Stimulated activated naive CD8-positive, alpha-beta T cell treated with anti-CD3 and anti-CD28 coated beads, Interleukin-15, Interleukin-2, amounts not matched to agents 100 ng/mL and 50 ng/mL, for 24 hours (primary cell): ENCODE results near the gene HOXD4.

Experiments
- H3K27ac Mint-ChIP-seq: one replicate; pipeline ENCODE4 v1.8.0; 2021; ENCODE audit warnings: mild to moderate bottlenecking, mixed read lengths
- H3K27me3 Mint-ChIP-seq: one replicate; pipeline ENCODE4 v1.8.0; 2021; ENCODE audit warnings: mixed read lengths
- H3K36me3 Mint-ChIP-seq: one replicate; pipeline ENCODE4 v1.8.0; 2021; ENCODE audit warnings: low read depth, mixed read lengths
- H3K4me1 Mint-ChIP-seq: one replicate; pipeline ENCODE4 v1.8.0; 2021; ENCODE audit warnings: low read depth, mixed read lengths
- H3K4me3 Mint-ChIP-seq: one replicate; pipeline ENCODE4 v1.8.0; 2021; ENCODE audit warnings: mild to moderate bottlenecking, mixed read lengths
- H3K9me3 Mint-ChIP-seq: one replicate; pipeline ENCODE4 v1.8.0; 2021; ENCODE audit warnings: mixed read lengths

Gene HOXD4

GRCh38 chr2:176172895-176173566 lies 21.7 kb downstream of the HOXD4 start:
- Mint-ChIP-seq H3K27me3 (peaks cover 81% of the 10 kb centered on the region), H3K27ac (no peak overlapping the region), H3K4me1 (peaks cover 14% of the 10 kb centered on the region)

GRCh38 chr2:176173567-176174381 lies 22.4 kb downstream of the HOXD4 start:
- H3K27me3 Mint-ChIP-seq, result peaks cover 88% of the 10 kb centered on the region
- no peaks in the 10 kb centered on the region for H3K9me3 Mint-ChIP-seq
- H3K4me3 Mint-ChIP-seq, result no peak overlapping the region
- H3K27ac Mint-ChIP-seq, result no peak overlapping the region
- peaks cover 14% of the 10 kb centered on the region for H3K4me1 Mint-ChIP-seq
- no peaks in the 10 kb centered on the region for H3K36me3 Mint-ChIP-seq

More at GRCh38 chr2:176172895-176173566, 21.7 kb downstream of the HOXD4 start:
- H3K4me3 Mint-ChIP-seq, result no peak overlapping the region
- H3K36me3 Mint-ChIP-seq, result no peaks in the 10 kb centered on the region
- H3K9me3 Mint-ChIP-seq, result no peaks in the 10 kb centered on the region

- Mint-ChIP-seq H3K4me1 (peaks cover 14% of the 10 kb centered on the region), H3K9me3 (no peaks in the 10 kb centered on the region), H3K27ac (no peak overlapping the region), H3K36me3 (no peaks in the 10 kb centered on the region), H3K27me3 (peaks cover 92% of the 10 kb centered on the region), H3K4me3 (no peak overlapping the region)
Observed at GRCh38 chr2:176174382-176174823, 23.1 kb downstream of the HOXD4 start.

- Mint-ChIP-seq H3K9me3 (no peaks in the 10 kb centered on the region), H3K27me3 (peaks cover 92% of the 10 kb centered on the region), H3K36me3 (no peaks in the 10 kb centered on the region), H3K27ac (no peak overlapping the region), H3K4me3 (no peak overlapping the region), H3K4me1 (peaks cover 14% of the 10 kb centered on the region)
Observed at GRCh38 chr2:176174824-176175708, 23.7 kb downstream of the HOXD4 start.

GRCh38 chr2:176175709-176176607 lies 24.6 kb downstream of the HOXD4 start:
- peaks cover 14% of the 10 kb centered on the region for H3K4me1 Mint-ChIP-seq
- H3K27ac Mint-ChIP-seq, result no peak overlapping the region
- H3K27me3 Mint-ChIP-seq, result peaks cover 92% of the 10 kb centered on the region

GRCh38 chr2:176177580-176178037 lies 26.3 kb downstream of the HOXD4 start:
- Mint-ChIP-seq H3K9me3 (no peaks in the 10 kb centered on the region), H3K27me3 (peaks cover 91% of the 10 kb centered on the region)

More at GRCh38 chr2:176175709-176176607, 24.6 kb downstream of the HOXD4 start:
- Mint-ChIP-seq H3K4me3 (no peak overlapping the region), H3K9me3 (no peaks in the 10 kb centered on the region), H3K36me3 (no peaks in the 10 kb centered on the region)

GRCh38 chr2:176178038-176178756 lies 26.8 kb downstream of the HOXD4 start:
- Mint-ChIP-seq H3K27ac (no peak overlapping the region), H3K9me3 (no peaks in the 10 kb centered on the region), H3K36me3 (no peaks in the 10 kb centered on the region), H3K4me3 (no peak overlapping the region), H3K27me3 (peaks cover 91% of the 10 kb centered on the region), H3K4me1 (peaks cover 14% of the 10 kb centered on the region)

More at GRCh38 chr2:176177580-176178037, 26.3 kb downstream of the HOXD4 start:
- H3K4me1 Mint-ChIP-seq, result peaks cover 14% of the 10 kb centered on the region
- no peak overlapping the region for H3K27ac Mint-ChIP-seq
- H3K4me3 Mint-ChIP-seq, result no peak overlapping the region
- no peaks in the 10 kb centered on the region for H3K36me3 Mint-ChIP-seq

- H3K9me3 Mint-ChIP-seq, result no peaks in the 10 kb centered on the region
- H3K4me3 Mint-ChIP-seq, result no peak overlapping the region
- H3K36me3 Mint-ChIP-seq, result no peaks in the 10 kb centered on the region
- H3K27me3 Mint-ChIP-seq, result peaks cover 91% of the 10 kb centered on the region
- H3K27ac Mint-ChIP-seq, result no peak overlapping the region
- peaks cover 12% of the 10 kb centered on the region for H3K4me1 Mint-ChIP-seq
Observed at GRCh38 chr2:176178757-176179295, 27.5 kb downstream of the HOXD4 start.

GRCh38 chr2:176181551-176181950 lies 30.2 kb downstream of the HOXD4 start:
- H3K27me3 Mint-ChIP-seq, result peaks cover 88% of the 10 kb centered on the region

GRCh38 chr2:176182671-176183070 lies 31.3 kb downstream of the HOXD4 start:
- Mint-ChIP-seq H3K27ac (no peak overlapping the region), H3K36me3 (peaks cover 3% of the 10 kb centered on the region), H3K9me3 (no peaks in the 10 kb centered on the region), H3K27me3 (peaks cover 87% of the 10 kb centered on the region), H3K4me3 (no peak overlapping the region), H3K4me1 (peaks cover 6% of the 10 kb centered on the region)

More at GRCh38 chr2:176181551-176181950, 30.2 kb downstream of the HOXD4 start:
- Mint-ChIP-seq H3K4me3 (no peak overlapping the region), H3K4me1 (no peaks in the 10 kb centered on the region), H3K27ac (no peak overlapping the region), H3K36me3 (peaks cover 3% of the 10 kb centered on the region), H3K9me3 (no peaks in the 10 kb centered on the region)

- Mint-ChIP-seq H3K9me3 (no peaks in the 10 kb centered on the region), H3K36me3 (peaks cover 3% of the 10 kb centered on the region), H3K4me3 (no peak overlapping the region), H3K27me3 (peaks cover 79% of the 10 kb centered on the region), H3K4me1 (peaks cover 17% of the 10 kb centered on the region), H3K27ac (no peak overlapping the region)
Observed at GRCh38 chr2:176184749-176185148, 33.4 kb downstream of the HOXD4 start.

GRCh38 chr2:176186024-176186423 lies 34.7 kb downstream of the HOXD4 start:
- Mint-ChIP-seq H3K4me3 (no peak overlapping the region), H3K36me3 (peaks cover 3% of the 10 kb centered on the region), H3K27ac (no peak overlapping the region), H3K27me3 (peaks cover 78% of the 10 kb centered on the region), H3K9me3 (no peaks in the 10 kb centered on the region), H3K4me1 (peaks cover 20% of the 10 kb centered on the region)
